Measurements from ENCODE around the gene NECAB2. TPM values are rescaled to one million over a fixed set of nuclear protein-coding genes. Genes with fewer than 3 reads are reported as not detected.

NECAB2 gene
- total RNA-seq, 4 donors from 2014 or later, result not detected

DNA sequence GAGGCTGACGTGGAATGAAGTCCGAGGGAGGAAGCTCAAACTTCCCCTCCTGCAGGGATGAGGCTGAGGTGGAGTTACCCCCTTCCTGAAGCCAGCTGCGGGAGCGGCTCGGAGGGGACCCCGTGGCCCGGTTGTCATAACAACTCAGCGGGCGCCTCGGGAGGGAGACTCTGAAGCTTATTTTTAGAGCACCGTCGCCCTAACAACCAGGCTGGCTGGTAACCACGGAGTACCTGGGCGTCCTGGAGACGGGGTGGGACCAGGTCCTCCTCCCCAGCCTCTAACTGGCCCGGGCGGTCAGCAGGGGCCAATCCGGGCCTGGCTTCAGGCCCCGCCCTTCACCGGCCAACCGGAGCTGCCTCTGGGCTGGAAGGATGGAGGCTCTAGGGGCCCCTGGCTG lies 27.7 kb downstream of the NECAB2 start:
- Histone ChIP-seq H3K9me3 (no peaks in the 10 kb centered on the region), H3K4me3 (peak overlapping the region in 1 of 4 donors; percentile 10), H3K36me3 (no peaks in the 10 kb centered on the region), H3K4me1 (peaks cover 11 to 23% (median 21%) of the 10 kb centered on the region in 4 donors), H3K27ac (replicated peaks in 1 of 4) (no peak overlapping the region), H3K27me3 (peaks cover 0 to 10% (median 0%) of the 10 kb centered on the region in 4 donors)
- DNase-seq (ENCODE audit: extremely low spot score), result no peak
- 10% methylated on average over 12 of the region's 21 CpGs for WGBS
- intact Hi-C loops (cut with DNase I), result no loop called here
- TF ChIP-seq POLR2AphosphoS5 (IDR thresholded peaks at IDR 0.05) (no peak), POLR2A (IDR thresholded peaks at IDR 0.05; ENCODE audit: low read depth) (no peak), EP300 (IDR thresholded peaks at IDR 0.05) (no peak)
- TF ChIP-seq, protein P1, sequence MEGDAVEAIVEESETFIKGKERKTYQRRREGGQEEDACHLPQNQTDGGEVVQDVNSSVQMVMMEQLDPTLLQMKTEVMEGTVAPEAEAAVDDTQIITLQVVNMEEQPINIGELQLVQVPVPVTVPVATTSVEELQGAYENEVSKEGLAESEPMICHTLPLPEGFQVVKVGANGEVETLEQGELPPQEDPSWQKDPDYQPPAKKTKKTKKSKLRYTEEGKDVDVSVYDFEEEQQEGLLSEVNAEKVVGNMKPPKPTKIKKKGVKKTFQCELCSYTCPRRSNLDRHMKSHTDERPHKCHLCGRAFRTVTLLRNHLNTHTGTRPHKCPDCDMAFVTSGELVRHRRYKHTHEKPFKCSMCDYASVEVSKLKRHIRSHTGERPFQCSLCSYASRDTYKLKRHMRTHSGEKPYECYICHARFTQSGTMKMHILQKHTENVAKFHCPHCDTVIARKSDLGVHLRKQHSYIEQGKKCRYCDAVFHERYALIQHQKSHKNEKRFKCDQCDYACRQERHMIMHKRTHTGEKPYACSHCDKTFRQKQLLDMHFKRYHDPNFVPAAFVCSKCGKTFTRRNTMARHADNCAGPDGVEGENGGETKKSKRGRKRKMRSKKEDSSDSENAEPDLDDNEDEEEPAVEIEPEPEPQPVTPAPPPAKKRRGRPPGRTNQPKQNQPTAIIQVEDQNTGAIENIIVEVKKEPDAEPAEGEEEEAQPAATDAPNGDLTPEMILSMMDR (IDR thresholded peaks at IDR 0.05), result no peak

DNA sequence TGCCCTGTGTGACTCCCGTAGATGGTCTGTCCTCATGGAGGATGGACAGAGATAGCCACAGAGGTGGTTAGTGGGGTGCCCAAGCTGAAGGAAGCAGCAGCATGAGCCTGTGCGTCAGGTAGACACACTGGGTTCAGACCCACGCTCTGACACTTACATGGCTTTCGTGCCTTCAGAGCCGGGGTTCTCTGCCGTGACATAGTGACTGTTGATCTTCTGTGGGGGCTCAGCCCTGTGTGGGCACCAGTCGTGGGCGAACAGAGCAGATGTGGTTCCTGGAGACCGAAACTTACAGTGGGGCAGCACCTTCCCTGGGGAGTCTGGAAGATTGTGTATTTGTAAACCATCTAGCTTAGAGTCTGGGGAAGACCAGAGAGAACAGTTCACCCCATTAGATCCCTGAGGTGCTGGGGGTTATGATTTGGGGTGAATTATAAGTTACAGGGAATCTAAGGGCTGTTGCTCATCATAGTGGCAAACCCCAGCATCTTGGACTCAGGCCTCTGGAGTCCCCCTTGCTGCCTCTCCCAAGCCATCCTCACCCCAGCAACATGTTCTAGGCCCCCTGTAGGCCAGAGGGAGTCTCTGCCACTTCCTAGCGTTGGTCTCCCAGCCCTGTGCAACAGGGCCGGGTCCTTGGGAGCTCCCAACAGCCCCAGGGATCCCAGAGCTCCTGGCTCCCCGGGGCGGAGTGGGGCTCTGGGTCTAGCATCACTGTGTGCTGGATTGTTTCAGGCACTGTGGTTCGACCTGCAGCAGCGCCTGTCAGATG lies 28.6 kb downstream of the NECAB2 start:
- intact Hi-C loops (cut with DNase I), result no loop called here
- no peak for DNase-seq (ENCODE audit: extremely low spot score)
- 80% methylated on average over 11 of the region's 15 CpGs for WGBS

GRCh38 chr16:83998091-83998490 lies 30.0 kb downstream of the NECAB2 start:
- no peak overlapping the region for H3K4me3 ChIP-seq
- no peaks in the 10 kb centered on the region for H3K9me3 ChIP-seq
- no peak for DNase-seq (ENCODE audit: extremely low spot score)
- peaks cover 7 to 15% (median 11%) of the 10 kb centered on the region in 4 donors for H3K4me1 ChIP-seq
- intact Hi-C loops (cut with DNase I), result no loop called here
- TF ChIP-seq, protein P1 (IDR thresholded peaks at IDR 0.05), result no peak
- no peak for TF ChIP-seq EP300 (IDR thresholded peaks at IDR 0.05)
- no peak for TF ChIP-seq POLR2A (IDR thresholded peaks at IDR 0.05; ENCODE audit: low read depth)
- no peak for TF ChIP-seq POLR2AphosphoS5 (IDR thresholded peaks at IDR 0.05)
- H3K27ac ChIP-seq (replicated peaks in 1 of 4), result no peak overlapping the region
- peaks cover 0 to 10% (median 0%) of the 10 kb centered on the region in 4 donors for H3K27me3 ChIP-seq
- WGBS, result 88% methylated on average over 7 of the region's 13 CpGs
- H3K36me3 ChIP-seq, result no peaks in the 10 kb centered on the region

More for the DNA sequence above, 28.6 kb downstream of the NECAB2 start:
- no peak overlapping the region for H3K4me3 ChIP-seq
- no peak for TF ChIP-seq EP300 (IDR thresholded peaks at IDR 0.05)
- no peak overlapping the region for H3K27ac ChIP-seq (replicated peaks in 1 of 4)
- H3K27me3 ChIP-seq, result peaks cover 0 to 10% (median 0%) of the 10 kb centered on the region in 4 donors
- no peaks in the 10 kb centered on the region for H3K36me3 ChIP-seq
- H3K9me3 ChIP-seq, result no peaks in the 10 kb centered on the region
- peaks cover 11 to 23% (median 21%) of the 10 kb centered on the region in 4 donors for H3K4me1 ChIP-seq

DNA sequence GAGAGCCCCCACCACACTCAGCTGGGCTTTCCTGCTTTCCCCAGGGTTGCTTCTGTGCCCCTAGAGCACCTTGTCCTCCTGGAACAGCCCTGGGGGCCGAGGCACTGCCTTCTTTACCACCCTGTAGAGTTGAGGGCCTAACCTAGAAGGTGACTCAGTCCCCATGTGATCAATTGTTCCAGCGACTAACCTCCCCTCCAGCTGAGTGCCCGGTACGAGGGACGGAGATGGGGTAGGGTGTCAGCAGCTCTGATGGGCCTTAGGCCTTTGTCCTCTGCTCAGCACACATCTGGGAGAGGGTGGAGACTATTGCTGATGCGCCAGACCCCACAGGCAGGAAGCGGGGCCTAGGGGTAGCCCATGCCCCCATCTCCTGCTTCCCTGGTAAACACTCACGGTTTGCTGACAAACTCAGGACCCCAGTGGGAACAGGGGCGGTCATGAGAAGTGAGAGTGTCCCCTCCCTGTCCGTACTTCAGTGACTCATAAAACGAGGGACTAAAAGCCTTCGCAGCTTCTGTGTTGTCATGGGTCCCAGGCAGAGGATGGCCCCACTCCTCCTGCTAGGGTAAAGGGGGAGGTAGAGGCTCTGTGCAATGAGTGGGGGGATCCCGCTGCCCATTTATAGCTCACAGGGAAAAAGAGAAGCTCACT lies 33.1 kb downstream of the NECAB2 start:
- no peak for DNase-seq (ENCODE audit: extremely low spot score)
- Histone ChIP-seq H3K27me3 (peaks cover 0 to 10% (median 0%) of the 10 kb centered on the region in 4 donors), H3K36me3 (no peaks in the 10 kb centered on the region), H3K9me3 (no peaks in the 10 kb centered on the region), H3K4me1 (peaks cover 0 to 3% (median 1%) of the 10 kb centered on the region in 4 donors), H3K27ac (replicated peaks in 1 of 4) (no peak overlapping the region), H3K4me3 (no peak overlapping the region)
- intact Hi-C loops (cut with DNase I), result no loop called here
- no peak for TF ChIP-seq POLR2AphosphoS5 (IDR thresholded peaks at IDR 0.05)
- TF ChIP-seq, protein P1 (IDR thresholded peaks at IDR 0.05), result no peak
- no peak for TF ChIP-seq EP300 (IDR thresholded peaks at IDR 0.05)
- no peak for TF ChIP-seq POLR2A (IDR thresholded peaks at IDR 0.05; ENCODE audit: low read depth)
- WGBS, result 76% methylated on average over 7 of the region's 13 CpGs

GRCh38 chr16:84001726-84002125 lies 33.7 kb downstream of the NECAB2 start:
- 90% methylated on average over 7 of the region's 7 CpGs for WGBS
- intact Hi-C loops (cut with DNase I), result no loop called here
- Histone ChIP-seq H3K4me1 (no peaks in the 10 kb centered on the region), H3K27me3 (peaks cover 0 to 10% (median 0%) of the 10 kb centered on the region in 4 donors), H3K36me3 (no peaks in the 10 kb centered on the region), H3K4me3 (no peak overlapping the region), H3K9me3 (no peaks in the 10 kb centered on the region), H3K27ac (replicated peaks in 1 of 4) (no peak overlapping the region)
- no peak for DNase-seq (ENCODE audit: extremely low spot score)
- TF ChIP-seq POLR2A (IDR thresholded peaks at IDR 0.05; ENCODE audit: low read depth) (no peak), EP300 (IDR thresholded peaks at IDR 0.05) (no peak), POLR2AphosphoS5 (IDR thresholded peaks at IDR 0.05) (no peak)
- TF ChIP-seq, protein P1 (IDR thresholded peaks at IDR 0.05), result no peak
